Activated B cell treated with CpG ODN at 0.5 μM for 24 hours (primary cell): Measurements from ENCODE around the gene GFRA4. TPM values are rescaled to one million over a fixed set of nuclear protein-coding genes. Genes with fewer than 3 reads are reported as not detected.

Experiments used
- ATAC-seq: fragments of 200-7000 bp; cut with Tn5 transposase; one replicate; pipeline ENCODE4 v1.10.0; 2021; ENCODE audit warnings: low read depth, mild to moderate bottlenecking, moderate library complexity
- CTCF ChIA-PET: fragments of 350-600 bp; sonication (Branson Sonifier 250); formaldehyde crosslinking; loops from one replicate; lab custom pipeline; 2021; ENCODE audit warnings: antibody characterized with exemption; lab: Charles Lee
- POLR2A ChIA-PET: fragments of 350-600 bp; sonication (Branson Sonifier 250); formaldehyde crosslinking; loops from one replicate; lab custom pipeline; 2021; ENCODE audit warnings: antibody characterized with exemption; lab: Charles Lee
- DNase-seq: peaks from one replicate; pipeline ENCODE4 v3.0.0; 2022
- H3K27ac Mint-ChIP-seq: one replicate; pipeline ENCODE4 v1.8.0; 2020; ENCODE audit warnings: mixed read lengths
- H3K27me3 Mint-ChIP-seq: one replicate; pipeline ENCODE4 v1.8.0; 2021; ENCODE audit warnings: mixed read lengths
- H3K36me3 Mint-ChIP-seq: one replicate; pipeline ENCODE4 v1.8.0; 2021; ENCODE audit warnings: low read depth, mixed read lengths
- H3K4me1 Mint-ChIP-seq: one replicate; pipeline ENCODE4 v1.8.0; 2021; ENCODE audit warnings: mixed read lengths
- H3K4me3 Mint-ChIP-seq: one replicate; pipeline ENCODE4 v1.8.0; 2020; ENCODE audit warnings: mild to moderate bottlenecking, mixed read lengths
- H3K9me3 Mint-ChIP-seq: one replicate; pipeline ENCODE4 v1.8.0; 2020; ENCODE audit warnings: mixed read lengths
- intact Hi-C: fragments of 100-400 bp; cut with micrococcal nuclease; formaldehyde crosslinking; loops from one replicate; pipeline ENCODE4 v1.15.1; 2024
- total RNA-seq: library from RNA; stranded (reverse); gene quantifications from 2 replicates; pipeline ENCODE4 v1.2.3, GENCODE V29; 2022
- TF ChIP-seq, protein P1 (sequence below): fragments of 200-600 bp; IDR thresholded peaks from one replicate; pipeline ENCODE4 v1.8.0; 2022; ENCODE audit warnings: antibody characterized with exemption, mild to moderate bottlenecking

GFRA4 gene
- total RNA-seq, 1 donor from 2014 or later = not detected

- Mint-ChIP-seq H3K4me3 (no peak overlapping the region), H3K9me3 (no peaks in the 10 kb centered on the region), H3K27ac (no peak overlapping the region), H3K36me3 (no peaks in the 10 kb centered on the region), H3K27me3 (peaks cover 48% of the 10 kb centered on the region), H3K4me1 (peaks cover 11% of the 10 kb centered on the region)
- ATAC-seq (no peak), DNase-seq (no peak)
- CTCF ChIA-PET = no interaction called here
- intact Hi-C loops = no loop called here
- POLR2A ChIA-PET = no interaction called here
- TF ChIP-seq, protein P1, sequence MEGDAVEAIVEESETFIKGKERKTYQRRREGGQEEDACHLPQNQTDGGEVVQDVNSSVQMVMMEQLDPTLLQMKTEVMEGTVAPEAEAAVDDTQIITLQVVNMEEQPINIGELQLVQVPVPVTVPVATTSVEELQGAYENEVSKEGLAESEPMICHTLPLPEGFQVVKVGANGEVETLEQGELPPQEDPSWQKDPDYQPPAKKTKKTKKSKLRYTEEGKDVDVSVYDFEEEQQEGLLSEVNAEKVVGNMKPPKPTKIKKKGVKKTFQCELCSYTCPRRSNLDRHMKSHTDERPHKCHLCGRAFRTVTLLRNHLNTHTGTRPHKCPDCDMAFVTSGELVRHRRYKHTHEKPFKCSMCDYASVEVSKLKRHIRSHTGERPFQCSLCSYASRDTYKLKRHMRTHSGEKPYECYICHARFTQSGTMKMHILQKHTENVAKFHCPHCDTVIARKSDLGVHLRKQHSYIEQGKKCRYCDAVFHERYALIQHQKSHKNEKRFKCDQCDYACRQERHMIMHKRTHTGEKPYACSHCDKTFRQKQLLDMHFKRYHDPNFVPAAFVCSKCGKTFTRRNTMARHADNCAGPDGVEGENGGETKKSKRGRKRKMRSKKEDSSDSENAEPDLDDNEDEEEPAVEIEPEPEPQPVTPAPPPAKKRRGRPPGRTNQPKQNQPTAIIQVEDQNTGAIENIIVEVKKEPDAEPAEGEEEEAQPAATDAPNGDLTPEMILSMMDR = no peak
Observed at GRCh38 chr20:3673221-3674070, 10.2 kb upstream of the GFRA4 start.

DNA sequence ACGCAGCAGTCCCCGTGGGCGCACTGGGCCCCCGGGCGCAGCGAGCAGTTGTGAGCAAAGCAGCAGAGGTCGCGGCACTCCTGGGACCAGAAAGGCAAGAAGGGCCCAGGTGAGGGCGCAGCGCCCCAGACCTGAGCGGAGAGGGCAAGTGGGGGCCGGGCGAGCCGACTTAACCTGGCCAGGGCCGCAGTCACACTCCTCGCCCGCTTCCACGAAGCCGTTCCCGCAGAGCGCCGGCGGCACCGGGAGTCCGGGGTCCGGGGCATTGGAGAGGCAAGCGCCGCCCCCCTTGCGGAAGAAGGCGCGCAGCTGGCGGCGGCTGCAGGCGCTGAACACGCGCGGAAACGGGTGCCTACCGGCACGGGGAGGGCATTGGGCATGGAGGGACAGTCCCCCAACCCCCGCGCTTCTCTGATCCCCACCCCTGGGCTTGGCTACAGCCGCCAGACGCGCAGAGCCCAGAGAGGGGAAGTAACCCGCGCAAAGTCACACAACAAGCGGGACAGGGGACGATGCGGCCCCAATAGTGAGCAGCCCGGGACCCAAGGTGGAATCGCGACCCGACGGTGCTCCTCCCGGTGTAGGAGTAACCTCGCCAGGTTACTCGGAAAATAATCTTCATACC, 9.5 kb upstream of the GFRA4 start:
- DNase-seq = no peak
- POLR2A ChIA-PET = no interaction called here
- Mint-ChIP-seq H3K9me3 (no peaks in the 10 kb centered on the region), H3K27me3 (peaks cover 48% of the 10 kb centered on the region), H3K36me3 (no peaks in the 10 kb centered on the region), H3K4me1 (peaks cover 11% of the 10 kb centered on the region), H3K4me3 (no peak overlapping the region), H3K27ac (no peak overlapping the region)
- intact Hi-C loops = no loop called here
- TF ChIP-seq, protein P1 = no peak
- ATAC-seq = no peak
- CTCF ChIA-PET = no interaction called here

- TF ChIP-seq, protein P1 = no peak
- ChIA-PET POLR2A (no interaction called here), CTCF (no interaction called here)
- DNase-seq (no peak), ATAC-seq (no peak)
- Mint-ChIP-seq H3K9me3 (no peaks in the 10 kb centered on the region), H3K36me3 (no peaks in the 10 kb centered on the region), H3K27me3 (peaks cover 50% of the 10 kb centered on the region), H3K27ac (no peak overlapping the region), H3K4me1 (peaks cover 9% of the 10 kb centered on the region), H3K4me3 (no peak overlapping the region)
- intact Hi-C loops = no loop called here
Observed at GRCh38 chr20:3671986-3672546, 8.9 kb upstream of the GFRA4 start.

- ChIA-PET CTCF (no interaction called here), POLR2A (no interaction called here)
- DNase-seq (no peak), ATAC-seq (no peak)
- no peak overlapping the region for H3K4me3 Mint-ChIP-seq
- H3K27me3 Mint-ChIP-seq = peaks cover 48% of the 10 kb centered on the region
- no peaks in the 10 kb centered on the region for H3K9me3 Mint-ChIP-seq
- H3K27ac Mint-ChIP-seq = no peak overlapping the region
- H3K4me1 Mint-ChIP-seq = peaks cover 3% of the 10 kb centered on the region
- no peaks in the 10 kb centered on the region for H3K36me3 Mint-ChIP-seq
- TF ChIP-seq, protein P1 = no peak
- intact Hi-C loops = no loop called here
Observed at GRCh38 chr20:3670945-3671344, 7.7 kb upstream of the GFRA4 start.

DNA sequence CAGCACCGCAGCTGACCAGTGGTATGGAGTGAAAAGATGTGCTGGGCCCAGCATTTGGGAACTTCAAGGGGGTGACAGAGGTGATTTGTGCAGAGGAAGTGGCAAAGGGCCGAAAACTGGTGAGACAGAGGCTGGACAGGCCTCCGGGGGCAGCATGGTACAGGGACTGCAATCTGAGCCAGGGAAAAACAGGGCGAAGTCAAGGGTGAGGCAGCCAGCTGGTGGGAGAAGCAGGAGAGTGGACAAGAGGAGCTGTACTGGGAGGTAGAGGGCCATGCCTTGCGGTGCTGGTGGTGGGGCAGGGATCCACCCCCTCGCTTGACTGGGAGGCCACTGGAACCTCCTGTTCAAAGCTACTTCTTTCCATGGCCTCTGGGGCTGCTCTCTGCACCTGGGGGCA, 7.3 kb upstream of the GFRA4 start:
- ChIA-PET CTCF (no interaction called here), POLR2A (no interaction called here)
- no peak for ATAC-seq
- no peak overlapping the region for H3K4me3 Mint-ChIP-seq
- H3K27ac Mint-ChIP-seq = no peak overlapping the region
- intact Hi-C loops = no loop called here
- no peak for DNase-seq
- peaks cover 47% of the 10 kb centered on the region for H3K27me3 Mint-ChIP-seq
- no peaks in the 10 kb centered on the region for H3K9me3 Mint-ChIP-seq
- no peaks in the 10 kb centered on the region for H3K36me3 Mint-ChIP-seq
- TF ChIP-seq, protein P1 = no peak
- H3K4me1 Mint-ChIP-seq = peaks cover 3% of the 10 kb centered on the region
